ENCODE measurements around the gene UQCR10. TPM values are rescaled to one million over a fixed set of nuclear protein-coding genes. Genes with fewer than 3 reads are reported as not detected.
"Not testable (repeated sequence)": the region's sequence is repeated elsewhere in the genome, so short reads cannot be mapped to it uniquely, and the experiment has no call there.

UQCR10 gene
- total and polyA plus RNA-seq, 9 of the 15 experiments (the other 6 are each of a cell fraction or from before 2014, with no cell fraction given): 128 to 903 (median 163) TPM

- TF ChIP-seq ELF2 (CRISPR knock-in tag; IDR thresholded peaks at IDR 0.05): no peak
- TF ChIP-seq FOXK1 (CRISPR knock-in tag; IDR thresholded peaks at IDR 0.05; ENCODE audit: borderline replicate concordance): no peak
Observed at GRCh38 chr22:29753808-29754657, 13.1 kb upstream of the UQCR10 start (continued).

- not testable (repeated sequence) for BruUV-seq (replicated peaks)
- POLR2A ChIA-PET: interaction anchor here (0.6 to 1.3 kb wide), 3 partner anchors 12 to 366 kb away, joined by 3 to 6 read pairs (median 4); partner anchors contain the start of gene ZMAT5
Observed at GRCh38 chr22:29754658-29755395, 12.3 kb upstream of the UQCR10 start.

More at GRCh38 chr22:29754658-29755395, 12.3 kb upstream of the UQCR10 start:
- H3K9ac ChIP-seq (ENCODE audit: insufficient read depth in 1 of 2, low read depth in 2 of 2, low read length in 2 of 2); ATAC-seq; H3K4me2 ChIP-seq (ENCODE audit: insufficient read depth, low read length); H3K9me1 ChIP-seq (ENCODE audit: control insufficient read depth, insufficient read depth, low read length); in situ Hi-C loops (cut with MboI); H4K20me1 ChIP-seq (replicated peaks; ENCODE audit: control insufficient read depth, insufficient read depth, low read length); CTCF ChIA-PET (ENCODE audit: low intra/inter-chr PET ratio); H3K4me3 ChIP-seq; H3K9me3 ChIP-seq (replicated peaks; ENCODE audit: control insufficient read depth, insufficient read depth, low read depth, low read length); H3K36me3 ChIP-seq (ENCODE audit: control insufficient read depth, insufficient read depth, low read length); H3K27ac ChIP-seq (ENCODE audit: extremely low read depth, low read depth, low read length); FAIRE-seq; H3K27me3 ChIP-seq (ENCODE audit: control insufficient read depth in 2 of 2, insufficient read depth in 2 of 2, low read length in 2 of 2); intact Hi-C loops (cut with micrococcal nuclease); H3K4me1 ChIP-seq (replicated peaks in 1 of 2; ENCODE audit: control insufficient read depth in 2 of 2, insufficient read depth in 2 of 2, low read length in 2 of 2); H2AFZ ChIP-seq (ENCODE audit: low read depth, low read length); H3K79me2 ChIP-seq (ENCODE audit: control insufficient read depth, insufficient read depth, low read length); DNase-seq (ENCODE audit: extremely low read depth in 1 of 4, low spot score in 3 of 4): not testable (repeated sequence)
- WGBS (ENCODE audit: insufficient coverage, low coverage, missing lambda C conversion rate): 53% methylated on average over 7 of the region's 11 CpGs
